ENCODE data around the gene NPFF.
"Not testable (repeated sequence)": the region's sequence is repeated elsewhere in the genome, so short reads cannot be mapped to it uniquely, and the experiment has no call there.

The NPFF gene

GRCh38 chr12:53481939-53482586 is 25.2 kb downstream of the NPFF start:
- H3K36me3 Mint-ChIP-seq (ENCODE audit: low read depth): peaks cover 59% of the 10 kb centered on the region
- no peaks in the 10 kb centered on the region for H3K27me3 Mint-ChIP-seq (ENCODE audit: low read depth)
- no peak overlapping the region for H3K4me3 Mint-ChIP-seq
- H3K9me3 Mint-ChIP-seq: no peaks in the 10 kb centered on the region
- no peak overlapping the region for H3K27ac Mint-ChIP-seq
- DNase-seq (ENCODE audit: low spot score): no peak
- no peaks in the 10 kb centered on the region for H3K4me1 Mint-ChIP-seq (ENCODE audit: low read depth)

DNA sequence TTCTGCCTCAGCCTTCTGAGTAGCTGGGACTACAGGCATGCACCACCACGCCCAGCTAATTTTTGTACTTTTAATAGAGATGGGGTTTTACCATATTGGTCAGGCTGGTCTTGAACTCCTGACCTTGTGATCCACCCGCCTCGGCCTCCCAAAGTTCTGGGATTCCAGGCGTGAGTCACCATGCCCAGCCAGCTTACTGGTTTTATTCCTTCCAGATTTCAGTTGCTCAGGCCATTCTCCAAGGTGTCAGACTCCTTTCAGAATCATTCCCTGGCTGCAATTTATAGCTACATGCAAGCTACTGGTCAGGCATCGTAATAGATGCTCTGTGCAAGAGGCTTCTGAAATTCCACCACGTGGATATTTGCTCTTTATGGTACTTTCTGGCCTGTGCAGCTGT is 25.8 kb downstream of the NPFF start:
- not testable (repeated sequence) for H3K4me1 Mint-ChIP-seq (ENCODE audit: low read depth)

GRCh38 chr12:53480491-53481442 is 26.5 kb downstream of the NPFF start:
- H3K36me3 Mint-ChIP-seq (ENCODE audit: low read depth): peaks cover 68% of the 10 kb centered on the region
- H3K27ac Mint-ChIP-seq: no peak overlapping the region
- H3K4me1 Mint-ChIP-seq (ENCODE audit: low read depth): peaks cover 5% of the 10 kb centered on the region
- H3K4me3 Mint-ChIP-seq: no peak overlapping the region
- no peaks in the 10 kb centered on the region for H3K27me3 Mint-ChIP-seq (ENCODE audit: low read depth)
- DNase-seq (ENCODE audit: low spot score): no peak
- no peaks in the 10 kb centered on the region for H3K9me3 Mint-ChIP-seq

More for the DNA sequence above, 25.8 kb downstream of the NPFF start:
- H3K4me3 Mint-ChIP-seq; H3K27me3 Mint-ChIP-seq (ENCODE audit: low read depth); DNase-seq (ENCODE audit: low spot score); H3K9me3 Mint-ChIP-seq; H3K27ac Mint-ChIP-seq: not testable (repeated sequence)
- peaks cover 62% of the 10 kb centered on the region for H3K36me3 Mint-ChIP-seq (ENCODE audit: low read depth)

DNA sequence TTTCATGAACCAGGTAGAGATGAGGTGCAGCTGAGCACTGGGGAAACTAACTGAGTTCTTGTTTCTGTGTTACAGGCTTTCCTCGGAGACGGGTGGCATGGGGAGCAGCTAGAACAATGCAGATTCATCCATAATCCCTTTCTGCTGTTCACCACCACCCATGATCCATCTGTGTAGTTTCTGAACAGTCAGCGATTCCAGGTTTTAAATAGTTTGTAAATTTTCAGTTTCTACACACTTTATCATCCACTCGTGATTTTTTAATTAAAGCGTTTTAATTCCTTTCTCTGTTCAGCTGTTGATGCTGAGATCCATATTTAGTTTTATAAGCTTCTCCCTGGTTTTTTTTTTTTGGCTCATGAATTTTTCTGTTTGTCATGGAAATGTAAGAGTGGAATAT is 28.0 kb downstream of the NPFF start:
- Mint-ChIP-seq H3K9me3 (no peaks in the 10 kb centered on the region), H3K4me3 (no peak overlapping the region), H3K4me1 (ENCODE audit: low read depth) (peaks cover 17% of the 10 kb centered on the region), H3K36me3 (ENCODE audit: low read depth) (peaks cover 71% of the 10 kb centered on the region), H3K27me3 (ENCODE audit: low read depth) (no peaks in the 10 kb centered on the region), H3K27ac (no peak overlapping the region)
- no peak for DNase-seq (ENCODE audit: low spot score)

- Mint-ChIP-seq H3K4me1 (ENCODE audit: low read depth) (peaks cover 20% of the 10 kb centered on the region), H3K27me3 (ENCODE audit: low read depth) (no peaks in the 10 kb centered on the region), H3K27ac (no peak overlapping the region), H3K36me3 (ENCODE audit: low read depth) (peaks cover 72% of the 10 kb centered on the region), H3K9me3 (no peaks in the 10 kb centered on the region), H3K4me3 (no peak overlapping the region)
- no peak for DNase-seq (ENCODE audit: low spot score)
Measured at GRCh38 chr12:53478865-53479264, 28.4 kb downstream of the NPFF start.

DNA sequence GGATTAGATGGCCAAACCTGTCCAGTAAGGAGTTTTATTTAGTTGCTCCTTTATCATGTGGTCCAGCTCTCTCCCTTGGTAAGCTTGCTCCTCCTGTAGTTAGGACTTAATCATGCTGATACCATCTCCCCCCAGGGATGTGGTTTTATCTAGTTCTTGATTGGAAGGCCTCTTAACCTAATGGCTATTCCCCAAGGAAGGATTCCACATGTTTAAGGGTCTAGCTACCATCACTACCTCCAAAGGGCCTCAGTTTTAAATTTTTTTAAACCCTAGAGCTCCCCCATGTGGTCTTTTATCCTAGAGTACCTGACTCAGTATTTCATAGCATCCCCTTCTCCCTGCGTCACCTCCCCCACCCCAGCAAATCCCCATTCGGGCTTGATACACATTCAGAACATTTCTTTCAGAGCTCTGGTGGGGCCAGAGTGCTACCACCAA is 30.5 kb downstream of the NPFF start:
- DNase-seq (ENCODE audit: low spot score): no peak
- Mint-ChIP-seq H3K4me3 (no peak overlapping the region), H3K9me3 (no peaks in the 10 kb centered on the region), H3K4me1 (ENCODE audit: low read depth) (peaks cover 23% of the 10 kb centered on the region), H3K36me3 (ENCODE audit: low read depth) (peaks cover 76% of the 10 kb centered on the region), H3K27ac (no peak overlapping the region), H3K27me3 (ENCODE audit: low read depth) (no peaks in the 10 kb centered on the region)

GRCh38 chr12:53474819-53475218 is 32.5 kb downstream of the NPFF start:
- H3K4me1 Mint-ChIP-seq (ENCODE audit: low read depth): peaks cover 29% of the 10 kb centered on the region
- DNase-seq (ENCODE audit: low spot score): no peak
- peaks cover 75% of the 10 kb centered on the region for H3K36me3 Mint-ChIP-seq (ENCODE audit: low read depth)
- no peaks in the 10 kb centered on the region for H3K27me3 Mint-ChIP-seq (ENCODE audit: low read depth)
- no peak overlapping the region for H3K4me3 Mint-ChIP-seq
- peak overlapping the region; percentile 62 for H3K27ac Mint-ChIP-seq
- no peaks in the 10 kb centered on the region for H3K9me3 Mint-ChIP-seq

- H3K27ac Mint-ChIP-seq: no peak overlapping the region
Measured at GRCh38 chr12:53474077-53474476, 33.2 kb downstream of the NPFF start.

GRCh38 chr12:53472056-53472582 is 35.2 kb downstream of the NPFF start:
- no peaks in the 10 kb centered on the region for H3K9me3 Mint-ChIP-seq
- no peak overlapping the region for H3K4me3 Mint-ChIP-seq
- peaks cover 76% of the 10 kb centered on the region for H3K36me3 Mint-ChIP-seq (ENCODE audit: low read depth)
- no peak for DNase-seq (ENCODE audit: low spot score)
- H3K4me1 Mint-ChIP-seq (ENCODE audit: low read depth): peaks cover 29% of the 10 kb centered on the region
- H3K27ac Mint-ChIP-seq: no peak overlapping the region
- H3K27me3 Mint-ChIP-seq (ENCODE audit: low read depth): no peaks in the 10 kb centered on the region

More at GRCh38 chr12:53474077-53474476, 33.2 kb downstream of the NPFF start:
- Mint-ChIP-seq H3K9me3 (no peaks in the 10 kb centered on the region), H3K4me3 (no peak overlapping the region), H3K36me3 (ENCODE audit: low read depth) (peaks cover 69% of the 10 kb centered on the region), H3K4me1 (ENCODE audit: low read depth) (peaks cover 29% of the 10 kb centered on the region), H3K27me3 (ENCODE audit: low read depth) (no peaks in the 10 kb centered on the region)
- no peak for DNase-seq (ENCODE audit: low spot score)

DNA sequence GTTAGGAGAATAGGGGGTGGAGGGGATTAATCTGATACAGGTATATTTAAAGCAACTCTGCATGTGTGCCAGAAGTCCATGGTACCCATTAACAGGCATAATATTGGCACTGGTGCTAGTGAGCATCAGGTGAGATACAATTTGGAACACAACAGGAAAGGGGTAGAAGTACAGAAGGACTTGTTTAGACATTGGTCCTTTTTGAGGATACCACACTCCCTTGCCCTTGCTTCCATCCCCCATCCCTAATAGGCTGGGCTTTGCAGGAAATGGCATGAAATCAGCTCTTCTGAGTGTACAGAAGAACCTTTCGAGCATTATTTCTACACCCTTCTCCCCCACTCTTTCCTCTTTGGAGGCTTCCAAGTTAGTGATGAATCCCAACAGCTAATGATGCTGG is 39.0 kb downstream of the NPFF start:
- Mint-ChIP-seq H3K4me3 (no peak overlapping the region), H3K36me3 (ENCODE audit: low read depth) (peaks cover 76% of the 10 kb centered on the region), H3K27me3 (ENCODE audit: low read depth) (no peaks in the 10 kb centered on the region), H3K4me1 (ENCODE audit: low read depth) (peaks cover 19% of the 10 kb centered on the region), H3K9me3 (no peaks in the 10 kb centered on the region), H3K27ac (peak overlapping the region; percentile 4)
- no peak for DNase-seq (ENCODE audit: low spot score)

- no peak overlapping the region for H3K27ac Mint-ChIP-seq
- no peak overlapping the region for H3K4me3 Mint-ChIP-seq
- no peaks in the 10 kb centered on the region for H3K9me3 Mint-ChIP-seq
- H3K36me3 Mint-ChIP-seq (ENCODE audit: low read depth): peaks cover 80% of the 10 kb centered on the region
- H3K4me1 Mint-ChIP-seq (ENCODE audit: low read depth): peaks cover 21% of the 10 kb centered on the region
- no peak for DNase-seq (ENCODE audit: low spot score)
- H3K27me3 Mint-ChIP-seq (ENCODE audit: low read depth): no peaks in the 10 kb centered on the region
Measured at GRCh38 chr12:53467880-53468279, 39.4 kb downstream of the NPFF start.

- Mint-ChIP-seq H3K9me3 (no peaks in the 10 kb centered on the region), H3K36me3 (ENCODE audit: low read depth) (peaks cover 79% of the 10 kb centered on the region), H3K4me1 (ENCODE audit: low read depth) (peaks cover 25% of the 10 kb centered on the region), H3K4me3 (no peak overlapping the region), H3K27me3 (ENCODE audit: low read depth) (no peaks in the 10 kb centered on the region), H3K27ac (no peak overlapping the region)
- no peak for DNase-seq (ENCODE audit: low spot score)
Measured at GRCh38 chr12:53467082-53467481, 40.2 kb downstream of the NPFF start.

DNA sequence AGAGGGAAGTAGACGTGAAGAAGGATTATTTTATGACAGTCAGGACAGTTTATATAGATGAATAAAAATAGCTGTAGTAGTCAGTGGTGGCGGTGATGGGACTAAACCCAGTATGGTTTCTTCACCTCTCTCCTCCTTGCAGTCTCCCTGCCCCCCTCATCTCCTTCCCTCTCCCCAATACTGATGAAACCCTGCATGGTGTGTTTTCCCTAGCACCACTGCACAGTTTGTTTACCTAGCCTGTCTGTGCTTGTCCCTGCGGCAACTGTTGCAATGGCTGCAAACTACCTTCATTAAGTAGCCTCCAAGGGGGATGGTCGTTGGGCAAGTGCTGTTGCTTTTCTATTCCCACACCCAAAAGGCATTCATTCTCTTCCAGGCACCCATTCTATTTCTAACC is 40.6 kb downstream of the NPFF start:
- no peaks in the 10 kb centered on the region for H3K27me3 Mint-ChIP-seq (ENCODE audit: low read depth)
- no peak for DNase-seq (ENCODE audit: low spot score)
- no peak overlapping the region for H3K4me3 Mint-ChIP-seq
- no peaks in the 10 kb centered on the region for H3K9me3 Mint-ChIP-seq
- H3K4me1 Mint-ChIP-seq (ENCODE audit: low read depth): peaks cover 21% of the 10 kb centered on the region
- H3K27ac Mint-ChIP-seq: no peak overlapping the region
- H3K36me3 Mint-ChIP-seq (ENCODE audit: low read depth): peaks cover 79% of the 10 kb centered on the region

DNA sequence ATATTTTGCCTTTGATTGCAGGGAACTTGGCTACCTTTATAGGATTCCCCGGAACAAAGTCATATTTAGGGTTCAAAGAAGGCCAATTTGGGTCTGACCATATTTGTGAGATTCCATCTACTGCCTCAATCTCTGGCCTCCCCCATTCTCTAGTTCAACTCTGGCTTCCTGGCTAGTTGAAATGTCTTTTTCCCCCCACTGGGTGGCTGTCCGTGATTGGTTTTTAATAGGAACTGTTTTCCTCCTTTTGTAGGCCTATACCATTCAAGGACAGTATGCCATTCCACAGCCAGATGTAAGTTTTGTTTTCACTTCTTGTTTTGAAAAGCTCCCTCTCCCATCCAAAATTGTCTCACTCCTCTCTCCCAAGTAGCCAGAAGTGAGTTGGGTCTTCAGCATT is 41.6 kb downstream of the NPFF start:
- H3K4me3 Mint-ChIP-seq: no peak overlapping the region

More for the DNA sequence above, 41.6 kb downstream of the NPFF start:
- Mint-ChIP-seq H3K36me3 (ENCODE audit: low read depth) (peaks cover 79% of the 10 kb centered on the region), H3K9me3 (no peaks in the 10 kb centered on the region), H3K27me3 (ENCODE audit: low read depth) (no peaks in the 10 kb centered on the region), H3K4me1 (ENCODE audit: low read depth) (peaks cover 20% of the 10 kb centered on the region), H3K27ac (no peak overlapping the region)
- DNase-seq (ENCODE audit: low spot score): no peak

Measured in T-helper 2 cell treated with Interferon-gamma antibody and Interleukin-4, amounts not matched to agents 5 μg/mL and 100 μg/mL, for 36 hours (primary cell).